Sigmoid colon (tissue), 4 donors: Measurements from ENCODE around the gene ASXL3.

Source experiments
- EP300 ChIP-seq, 4 donors: sonication (generic); formaldehyde crosslinking; IDR thresholded peaks; one replicate each; pipeline ENCODE4 v1.6.1; 2017; ENCODE audit warnings: antibody characterized with exemption in 4 of 4
- POLR2AphosphoS5 ChIP-seq, 4 donors: sonication (generic); formaldehyde crosslinking; IDR thresholded peaks; one replicate each; pipeline ENCODE4 v1.6.1; 2017; ENCODE audit warnings: antibody characterized with exemption in 4 of 4
- TF ChIP-seq, protein P1 (sequence below), 4 experiments: fragments of 450-650 bp in 3 of 4; fragments of 200-600 bp in 1 of 4; IDR thresholded peaks; one replicate each; pipeline ENCODE4 v1.5.1; 2016 to 2019; ENCODE audit warnings: antibody characterized with exemption in 4 of 4, mild to moderate bottlenecking in 3 of 4, moderate library complexity in 2 of 4

GRCh38 chr18:33781429-33781828 is 203.4 kb downstream of the ASXL3 start:
- TF ChIP-seq POLR2AphosphoS5 (IDR thresholded peaks at IDR 0.05) (no peak), EP300 (IDR thresholded peaks at IDR 0.05) (no peak)
- TF ChIP-seq, protein P1, sequence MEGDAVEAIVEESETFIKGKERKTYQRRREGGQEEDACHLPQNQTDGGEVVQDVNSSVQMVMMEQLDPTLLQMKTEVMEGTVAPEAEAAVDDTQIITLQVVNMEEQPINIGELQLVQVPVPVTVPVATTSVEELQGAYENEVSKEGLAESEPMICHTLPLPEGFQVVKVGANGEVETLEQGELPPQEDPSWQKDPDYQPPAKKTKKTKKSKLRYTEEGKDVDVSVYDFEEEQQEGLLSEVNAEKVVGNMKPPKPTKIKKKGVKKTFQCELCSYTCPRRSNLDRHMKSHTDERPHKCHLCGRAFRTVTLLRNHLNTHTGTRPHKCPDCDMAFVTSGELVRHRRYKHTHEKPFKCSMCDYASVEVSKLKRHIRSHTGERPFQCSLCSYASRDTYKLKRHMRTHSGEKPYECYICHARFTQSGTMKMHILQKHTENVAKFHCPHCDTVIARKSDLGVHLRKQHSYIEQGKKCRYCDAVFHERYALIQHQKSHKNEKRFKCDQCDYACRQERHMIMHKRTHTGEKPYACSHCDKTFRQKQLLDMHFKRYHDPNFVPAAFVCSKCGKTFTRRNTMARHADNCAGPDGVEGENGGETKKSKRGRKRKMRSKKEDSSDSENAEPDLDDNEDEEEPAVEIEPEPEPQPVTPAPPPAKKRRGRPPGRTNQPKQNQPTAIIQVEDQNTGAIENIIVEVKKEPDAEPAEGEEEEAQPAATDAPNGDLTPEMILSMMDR (IDR thresholded peaks at IDR 0.05), result no peak
